ENCODE measurements around the gene PPP1R12B. TPM values are rescaled to one million over a fixed set of nuclear protein-coding genes. Genes with fewer than 3 reads are reported as not detected.

The PPP1R12B gene
- total RNA-seq, 2 donors from 2014 or later: 420 to 821 TPM

- H3K27ac ChIP-seq: peak overlapping the region in 1 of 2 donors; percentile 10
Observed at GRCh38 chr1:202306535-202307345, 41.8 kb upstream of the PPP1R12B start.

GRCh38 chr1:202310071-202310725, 38.3 kb upstream of the PPP1R12B start:
- H3K27ac ChIP-seq: no peak overlapping the region
- no peaks in the 10 kb centered on the region for H3K9me3 ChIP-seq
- H3K4me1 ChIP-seq: no peaks in the 10 kb centered on the region
- no peak for DNase-seq (ENCODE audit: low spot score)
- no peak overlapping the region for H3K4me3 ChIP-seq
- H3K27me3 ChIP-seq: no peaks in the 10 kb centered on the region
- H3K36me3 ChIP-seq: no peaks in the 10 kb centered on the region
- no peak for TF ChIP-seq CTCF (IDR thresholded peaks at IDR 0.05)

More at GRCh38 chr1:202306535-202307345, 41.8 kb upstream of the PPP1R12B start:
- TF ChIP-seq CTCF (IDR thresholded peaks at IDR 0.05): no peak
- H3K27me3 ChIP-seq: no peaks in the 10 kb centered on the region
- peaks cover 0 to 6% of the 10 kb centered on the region in 2 donors for H3K4me1 ChIP-seq
- no peaks in the 10 kb centered on the region for H3K36me3 ChIP-seq
- no peak for DNase-seq (ENCODE audit: low spot score)
- no peaks in the 10 kb centered on the region for H3K9me3 ChIP-seq
- no peak overlapping the region for H3K4me3 ChIP-seq

- Histone ChIP-seq H3K4me3 (no peak overlapping the region), H3K27ac (no peak overlapping the region), H3K9me3 (no peaks in the 10 kb centered on the region), H3K4me1 (no peaks in the 10 kb centered on the region), H3K27me3 (no peaks in the 10 kb centered on the region), H3K36me3 (no peaks in the 10 kb centered on the region)
- DNase-seq (ENCODE audit: low spot score): no peak
- no peak for TF ChIP-seq CTCF (IDR thresholded peaks at IDR 0.05)
Observed at GRCh38 chr1:202310746-202311145, 37.8 kb upstream of the PPP1R12B start.

- Histone ChIP-seq H3K27me3 (no peaks in the 10 kb centered on the region), H3K4me3 (no peak overlapping the region), H3K36me3 (no peaks in the 10 kb centered on the region), H3K27ac (no peak overlapping the region), H3K9me3 (no peaks in the 10 kb centered on the region), H3K4me1 (no peaks in the 10 kb centered on the region)
- no peak for TF ChIP-seq CTCF (IDR thresholded peaks at IDR 0.05)
- no peak for DNase-seq (ENCODE audit: low spot score)
Observed at GRCh38 chr1:202311875-202312635, 36.4 kb upstream of the PPP1R12B start.

- peak; percentile 55 to 93 for TF ChIP-seq CTCF (IDR thresholded peaks at IDR 0.05)
- no peak overlapping the region for H3K4me3 ChIP-seq
- no peak overlapping the region for H3K27ac ChIP-seq
- peaks cover 4% of the 10 kb centered on the region for H3K36me3 ChIP-seq
- no peaks in the 10 kb centered on the region for H3K27me3 ChIP-seq
- no peak for DNase-seq (ENCODE audit: low spot score)
- H3K4me1 ChIP-seq: no peaks in the 10 kb centered on the region
- H3K9me3 ChIP-seq: no peaks in the 10 kb centered on the region
Observed at GRCh38 chr1:202315576-202316168, 32.8 kb upstream of the PPP1R12B start.

Measured in right atrium auricular region (tissue), 2 donors.